Urinary bladder (tissue), 4 donors: ENCODE data around the gene C5orf15. TPM values are rescaled to one million over a fixed set of nuclear protein-coding genes. Genes with fewer than 3 reads are reported as not detected.
"Not testable (repeated sequence)": the region's sequence is repeated elsewhere in the genome, so short reads cannot be mapped to it uniquely, and the experiment has no call there.

Source experiments
- DNase-seq: peaks from one replicate; pipeline ENCODE4 v3.0.0-alpha.2; 2015; ENCODE audit errors: extremely low spot score
- H3K27ac ChIP-seq: one replicate; pipeline ENCODE4 v1.5.1; 2013; ENCODE audit warnings: low read depth, mild to moderate bottlenecking, moderate library complexity
- H3K36me3 ChIP-seq: one replicate; pipeline ENCODE4 v1.6.1; 2013; ENCODE audit warnings: mild to moderate bottlenecking, moderate library complexity; ENCODE audit not compliant: insufficient read depth
- H3K4me1 ChIP-seq: one replicate; pipeline ENCODE4 v1.6.1; 2013; ENCODE audit warnings: mild to moderate bottlenecking, moderate library complexity; ENCODE audit not compliant: insufficient read depth
- H3K4me3 ChIP-seq: one replicate; pipeline ENCODE4 v1.5.1; 2013; ENCODE audit warnings: low read depth, low read length
- WGBS: extraction: QIAGEN DNeasy Blood & Tissue Kit; methylation state at CpG from one replicate; pipeline ENCODE4 v1.1.7; 2013; 5-methylcytosine and 5-hydroxymethylcytosine counted together
- polyA plus RNA-seq: library from polyadenylated mRNA; stranded (reverse); fragments of 200-250 nt; gene quantifications from one replicate; pipeline ENCODE4 v1.2.3, GENCODE V29; 2013
- total RNA-seq: library from RNA; depleted of rRNA; stranded (reverse); fragments of >200 nt; gene quantifications from one replicate; pipeline ENCODE4 v1.2.3, GENCODE V29; 2014
- donor health status: healthy with polysubstance abuse.
- donor health status: healthy.

The C5orf15 gene
- total and polyA plus RNA-seq, 2 donors, result 39.8 to 81.7 TPM

GRCh38 chr5:133944263-133945185, 23.9 kb downstream of the C5orf15 start:
- no peak overlapping the region for H3K4me3 ChIP-seq
- no peaks in the 10 kb centered on the region for H3K4me1 ChIP-seq
- no peak for DNase-seq
- 65% methylated on average over 19 of the region's 19 CpGs for WGBS
- H3K36me3 ChIP-seq, result no peaks in the 10 kb centered on the region
- no peak overlapping the region for H3K27ac ChIP-seq

GRCh38 chr5:133943475-133943817, 25.0 kb downstream of the C5orf15 start:
- Histone ChIP-seq H3K4me3 (no peak overlapping the region), H3K36me3 (no peaks in the 10 kb centered on the region), H3K27ac (no peak overlapping the region), H3K4me1 (no peaks in the 10 kb centered on the region)
- DNase-seq, result no peak
- WGBS, result 74% methylated on average over 7 of the region's 7 CpGs

GRCh38 chr5:133942614-133943474, 25.6 kb downstream of the C5orf15 start:
- WGBS, result 66% methylated on average over 11 of the region's 11 CpGs

GRCh38 chr5:133941456-133942196, 26.8 kb downstream of the C5orf15 start:
- DNase-seq, result no peak
- H3K4me1 ChIP-seq, result no peaks in the 10 kb centered on the region
- no peaks in the 10 kb centered on the region for H3K36me3 ChIP-seq
- H3K27ac ChIP-seq, result no peak overlapping the region
- no peak overlapping the region for H3K4me3 ChIP-seq
- 94% methylated on average over 8 of the region's 8 CpGs for WGBS

More at GRCh38 chr5:133942614-133943474, 25.6 kb downstream of the C5orf15 start:
- H3K27ac ChIP-seq, result no peak overlapping the region
- no peaks in the 10 kb centered on the region for H3K4me1 ChIP-seq
- no peak overlapping the region for H3K4me3 ChIP-seq
- DNase-seq, result no peak
- H3K36me3 ChIP-seq, result no peaks in the 10 kb centered on the region

GRCh38 chr5:133939668-133940067, 28.8 kb downstream of the C5orf15 start:
- Histone ChIP-seq H3K4me1 (no peaks in the 10 kb centered on the region), H3K4me3 (no peak overlapping the region), H3K36me3 (no peaks in the 10 kb centered on the region), H3K27ac (no peak overlapping the region)
- 97% methylated on average over 3 of the region's 3 CpGs for WGBS
- DNase-seq, result no peak

DNA sequence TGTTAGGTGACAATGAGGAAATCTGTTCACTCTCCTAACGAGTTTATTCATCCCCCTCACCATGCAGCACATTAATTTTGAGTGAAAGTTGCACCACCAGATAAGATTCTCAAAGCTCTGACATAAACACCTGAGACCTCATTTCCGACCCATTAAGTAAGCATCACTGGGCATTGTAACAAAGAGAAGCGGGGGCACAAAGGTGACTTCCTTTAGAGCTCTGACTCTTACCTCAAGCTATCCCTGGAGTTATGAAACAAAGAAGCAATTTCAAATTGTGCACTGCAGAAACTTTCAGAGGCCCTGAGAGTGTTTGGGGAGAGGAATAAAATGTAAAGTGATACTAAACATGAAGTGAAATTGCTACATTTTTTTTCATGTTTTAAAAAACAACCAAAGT, 29.5 kb downstream of the C5orf15 start:
- no peak overlapping the region for H3K27ac ChIP-seq
- no peak overlapping the region for H3K4me3 ChIP-seq
- H3K4me1 ChIP-seq, result no peaks in the 10 kb centered on the region
- 82% methylated on average over 3 of the region's 3 CpGs for WGBS
- H3K36me3 ChIP-seq, result no peaks in the 10 kb centered on the region
- DNase-seq, result no peak

GRCh38 chr5:133938039-133938821, 30.2 kb downstream of the C5orf15 start:
- H3K4me3 ChIP-seq, result no peak overlapping the region
- no peak for DNase-seq
- no peak overlapping the region for H3K27ac ChIP-seq
- H3K4me1 ChIP-seq, result no peaks in the 10 kb centered on the region
- 58% methylated on average over 6 of the region's 6 CpGs for WGBS
- H3K36me3 ChIP-seq, result no peaks in the 10 kb centered on the region

GRCh38 chr5:133937628-133938027, 30.8 kb downstream of the C5orf15 start:
- H3K4me1 ChIP-seq, DNase-seq, H3K4me3 ChIP-seq, H3K27ac ChIP-seq, H3K36me3 ChIP-seq: not testable (repeated sequence)
- WGBS, result 97% methylated on average over 3 of the region's 3 CpGs

GRCh38 chr5:133936651-133937015, 31.8 kb downstream of the C5orf15 start:
- no peaks in the 10 kb centered on the region for H3K4me1 ChIP-seq
- no peaks in the 10 kb centered on the region for H3K36me3 ChIP-seq
- WGBS, result 56% methylated on average over 3 of the region's 3 CpGs
- no peak overlapping the region for H3K27ac ChIP-seq
- H3K4me3 ChIP-seq, result no peak overlapping the region
- DNase-seq, result no peak

DNA sequence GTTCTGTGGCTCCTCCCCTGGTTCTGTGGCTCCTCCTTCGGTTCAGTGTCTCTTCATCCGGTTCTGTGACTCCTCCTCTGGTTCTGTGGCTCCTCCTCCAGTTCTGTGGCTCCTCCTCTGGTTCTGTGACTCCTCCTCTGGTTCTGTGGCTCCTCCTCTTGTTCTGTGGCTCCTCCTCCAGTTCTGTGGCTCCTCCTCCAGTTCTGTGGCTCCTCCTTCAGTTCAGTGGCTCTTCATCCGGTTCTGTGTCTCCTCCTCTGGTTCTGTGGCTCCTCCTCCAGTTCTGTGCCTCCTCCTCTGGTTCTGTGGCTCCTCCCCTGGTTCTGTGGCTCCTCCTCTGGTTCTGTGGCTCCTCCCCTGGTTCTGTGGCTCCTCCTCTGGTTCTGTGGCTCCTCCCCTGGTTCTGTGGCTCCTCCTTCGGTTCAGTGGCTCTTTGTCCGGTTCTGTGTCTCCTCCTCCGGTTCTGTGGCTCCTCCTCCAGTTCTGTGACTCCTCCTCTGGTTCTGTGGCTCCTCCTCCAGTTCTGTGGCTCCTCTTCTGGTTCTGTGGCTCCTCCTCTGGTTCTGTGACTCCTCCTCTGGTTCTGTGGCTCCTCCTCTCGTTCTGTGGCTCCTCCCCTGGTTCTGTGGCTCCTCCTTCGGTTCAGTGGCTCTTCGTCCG, 32.3 kb downstream of the C5orf15 start:
- H3K4me3 ChIP-seq, DNase-seq, H3K36me3 ChIP-seq, H3K4me1 ChIP-seq, H3K27ac ChIP-seq: not testable (repeated sequence)
- 96% methylated on average over 10 of the region's 10 CpGs for WGBS

- Histone ChIP-seq H3K36me3 (no peaks in the 10 kb centered on the region), H3K27ac (no peak overlapping the region), H3K4me1 (no peaks in the 10 kb centered on the region), H3K4me3 (no peak overlapping the region)
- 87% methylated on average over 5 of the region's 5 CpGs for WGBS
- no peak for DNase-seq
Observed at GRCh38 chr5:133935667-133935940, 32.8 kb downstream of the C5orf15 start.

- no peak overlapping the region for H3K4me3 ChIP-seq
- H3K27ac ChIP-seq, result no peak overlapping the region
- no peak for DNase-seq
- no peaks in the 10 kb centered on the region for H3K36me3 ChIP-seq
- H3K4me1 ChIP-seq, result no peaks in the 10 kb centered on the region
- WGBS, result 90% methylated on average over 5 of the region's 5 CpGs
Observed at GRCh38 chr5:133934822-133935666, 33.4 kb downstream of the C5orf15 start.
